HepG2 (cell line): ENCODE measurements around the gene DUS1L. TPM values are rescaled to one million over a fixed set of nuclear protein-coding genes. Genes with fewer than 3 reads are reported as not detected.

Source experiments
- ATAC-seq: fragments of 200-7000 bp; cut with Tn5 transposase; 3 replicates; pipeline ENCODE4 v1.9.1; 2020; ENCODE audit warnings: mild to moderate bottlenecking, moderate library complexity
- BruUV-seq: library from RNA; stranded (reverse); fragments of 400-500 nt; replicated peaks from 2 replicates; lab custom pipeline; 2021; lab: Mats Ljungman, UMichigan
- CTCF ChIA-PET: fragments of 300-600 bp; formaldehyde crosslinking; extraction: SDS; loops from one replicate; lab custom pipeline; 2021; ENCODE audit warnings: low total read pairs, inconsistent platforms, low intra/inter-chr PET ratio; lab: Yijun Ruan, JAX
- POLR2A ChIA-PET: fragments of 350-600 bp; sonication (Branson Sonifier 250); formaldehyde crosslinking; loops from one replicate; lab custom pipeline; 2020; ENCODE audit warnings: antibody characterized with exemption, inconsistent platforms; lab: Yijun Ruan, JAX
- DNase-seq: peaks from one replicate; pipeline ENCODE4 v3.0.0-alpha.2; 2015; ENCODE audit warnings: low spot score
- FAIRE-seq: peaks from 3 replicates; lab custom pipeline; 2011; peaks lifted over from hg19 to GRCh38; lab: Jason Lieb, UNC
- H2AFZ ChIP-seq: one replicate; pipeline ENCODE4 v1.6.1; 2011; ENCODE audit warnings: low read length, inconsistent platforms
- H3K27ac ChIP-seq: fragments of 300-600 bp; 3 replicates; pipeline ENCODE4 v1.8.0; 2011; ENCODE audit warnings: mixed run types, mild to moderate bottlenecking, mixed read lengths, low read length, inconsistent platforms; ENCODE audit not compliant: insufficient read depth; ENCODE audit errors: extremely low read length
- H3K27me3 ChIP-seq, 2 experiments: fragments of 200-600 bp in 1 of 2; 2 replicates in 1 of 2; 3 replicates in 1 of 2; pipeline versions ENCODE4 v1.6.0 to v1.8.0; 2011; ENCODE audit warnings: low read length in 2 of 2, mild to moderate bottlenecking in 2 of 2, moderate library complexity in 2 of 2, inconsistent platforms in 1 of 2; ENCODE audit not compliant: insufficient read depth in 2 of 2, control insufficient read depth in 1 of 2
- H3K36me3 ChIP-seq, 2 experiments: fragments of 200-600 bp in 1 of 2; replicated peaks in 1 of 2; 2 replicates in 1 of 2; 3 replicates in 1 of 2; pipeline versions ENCODE4 v1.5.1 to v1.8.0; 2011; ENCODE audit warnings: low read length in 2 of 2, inconsistent platforms in 1 of 2; ENCODE audit not compliant: insufficient read depth in 2 of 2, control insufficient read depth in 1 of 2
- H3K4me1 ChIP-seq: 2 replicates; pipeline ENCODE4 v1.5.1; 2012; ENCODE audit warnings: low read length, inconsistent platforms; ENCODE audit not compliant: insufficient read depth
- H3K4me2 ChIP-seq: 2 replicates; pipeline ENCODE4 v1.6.0; 2011; ENCODE audit warnings: low read depth, low read length, inconsistent platforms
- H3K4me3 ChIP-seq, 3 experiments: fragments of 200-600 bp in 1 of 3; sonication (generic), shearing (Covaris generic) in 1 of 3; replicated peaks in 1 of 3; 2 replicates each; pipeline ENCODE4 v1.5.1; 2011 to 2016; ENCODE audit warnings: low read length in 3 of 3, inconsistent platforms in 2 of 3, low read depth in 2 of 3, mild to moderate bottlenecking in 2 of 3, control low read depth in 1 of 3, mixed read lengths in 1 of 3; ENCODE audit not compliant: insufficient read depth in 1 of 3
- H3K79me2 ChIP-seq: one replicate; pipeline ENCODE4 v1.6.1; 2011; ENCODE audit warnings: low read length, inconsistent platforms; ENCODE audit not compliant: insufficient read depth
- H3K9ac ChIP-seq: 2 replicates; pipeline ENCODE4 v1.6.0; 2011; ENCODE audit warnings: mild to moderate bottlenecking, low read depth, low read length, inconsistent platforms; ENCODE audit not compliant: insufficient read depth
- H3K9me3 ChIP-seq: 2 replicates; pipeline ENCODE4 v1.5.1; 2012; ENCODE audit warnings: mild to moderate bottlenecking, low read length
- H4K20me1 ChIP-seq: 2 replicates; pipeline ENCODE4 v1.6.0; 2011; ENCODE audit warnings: inconsistent platforms, mild to moderate bottlenecking, low read length, moderate library complexity; ENCODE audit not compliant: insufficient read depth
- ATF7 ChIP-seq, 2 experiments: fragments of 450-650 bp in 1 of 2; sonication (generic) in 1 of 2; formaldehyde crosslinking in 1 of 2; IDR thresholded peaks; 2 replicates each; pipeline versions ENCODE4 v1.4.0 to v1.6.1; 2016 to 2020; ENCODE audit warnings: antibody characterized with exemption in 1 of 2, mild to moderate bottlenecking in 1 of 2, missing genetic modification reagents in 1 of 2
- BORCS8-MEF2B ChIP-seq: sonication (generic); formaldehyde crosslinking; IDR thresholded peaks from 2 replicates; pipeline ENCODE4 v1.8.0; 2022; ENCODE audit warnings: mild to moderate bottlenecking, missing genetic modification reagents
- FLYWCH1 ChIP-seq: sonication (generic); formaldehyde crosslinking; IDR thresholded peaks from 2 replicates; pipeline ENCODE4 v1.8.1; 2023; ENCODE audit warnings: mild to moderate bottlenecking, missing genetic modification reagents
- HNRNPL ChIP-seq: fragments of 200-400 bp; formaldehyde crosslinking; IDR thresholded peaks from 2 replicates; pipeline ENCODE4 v1.6.1; 2017; ENCODE audit warnings: mild to moderate bottlenecking, low read depth, low read length
- POLR2AphosphoS5 ChIP-seq: IDR thresholded peaks from 2 replicates; pipeline ENCODE4 v1.6.1; 2012; ENCODE audit warnings: low read depth, low read length
- RBFOX2 ChIP-seq: fragments of 200-400 bp; formaldehyde crosslinking; IDR thresholded peaks from 2 replicates; pipeline ENCODE4 v1.6.1; 2017; ENCODE audit warnings: low read depth, mild to moderate bottlenecking, low read length
- RBM22 ChIP-seq: fragments of 200-400 bp; formaldehyde crosslinking; optimal IDR thresholded peaks from 2 replicates; pipeline ENCODE3; 2017; ENCODE audit warnings: mild to moderate bottlenecking, low read length, moderate library complexity
- REL ChIP-seq: sonication (generic); formaldehyde crosslinking; conservative IDR thresholded peaks from 2 replicates; pipeline ENCODE4 v1.8.0; 2022; ENCODE audit warnings: mild to moderate bottlenecking, missing genetic modification reagents, moderate library complexity
- SMARCC2 ChIP-seq: fragments of 450-650 bp; IDR thresholded peaks from 2 replicates; pipeline ENCODE4 v1.6.1; 2017; ENCODE audit warnings: antibody characterized with exemption, mild to moderate bottlenecking
- SP5 ChIP-seq: IDR thresholded peaks from 2 replicates; pipeline ENCODE4 v1.6.1; 2016; ENCODE audit warnings: low read depth, borderline replicate concordance
- STAT6 ChIP-seq: sonication (generic); formaldehyde crosslinking; IDR thresholded peaks from 2 replicates; pipeline ENCODE4 v1.4.0; 2020; ENCODE audit warnings: missing genetic modification reagents, mild to moderate bottlenecking, borderline replicate concordance
- ZBTB3 ChIP-seq: sonication (generic); formaldehyde crosslinking; IDR thresholded peaks from 2 replicates; pipeline ENCODE4 v1.4.0; 2020; ENCODE audit warnings: low read depth, mild to moderate bottlenecking, moderate library complexity, missing genetic modification reagents, borderline replicate concordance
- ZBTB44 ChIP-seq: sonication (generic); formaldehyde crosslinking; IDR thresholded peaks from 2 replicates; pipeline ENCODE4 v1.4.0; 2020; ENCODE audit warnings: missing genetic modification reagents
- ZNF207 ChIP-seq: fragments of 450-650 bp; IDR thresholded peaks from 2 replicates; pipeline ENCODE4 v1.6.1; 2016; ENCODE audit warnings: antibody characterized with exemption, borderline replicate concordance
- ZNF44 ChIP-seq: sonication (generic); formaldehyde crosslinking; IDR thresholded peaks from 2 replicates; pipeline ENCODE4 v1.5.1; 2020; ENCODE audit warnings: mild to moderate bottlenecking, missing genetic modification reagents
- ZNF446 ChIP-seq: sonication (generic); formaldehyde crosslinking; IDR thresholded peaks from 2 replicates; pipeline ENCODE4 v1.5.0; 2020; ENCODE audit warnings: mild to moderate bottlenecking, missing genetic modification reagents
- ZNF563 ChIP-seq: sonication (generic); formaldehyde crosslinking; IDR thresholded peaks from 2 replicates; pipeline ENCODE4 v1.8.0; 2022; ENCODE audit warnings: mild to moderate bottlenecking, moderate library complexity, missing genetic modification reagents
- ZNF746 ChIP-seq: sonication (generic); formaldehyde crosslinking; IDR thresholded peaks from 2 replicates; pipeline ENCODE4 v1.8.0; 2022; ENCODE audit warnings: mild to moderate bottlenecking, missing genetic modification reagents
- ZSCAN25 ChIP-seq: sonication (generic); formaldehyde crosslinking; IDR thresholded peaks from 2 replicates; pipeline ENCODE4 v1.8.0; 2022; ENCODE audit warnings: mild to moderate bottlenecking, missing genetic modification reagents
- WGBS: methylation state at CpG from one replicate; pipeline ENCODE4 v1.1.6; 2017; ENCODE audit warnings: low lambda C conversion rate; 5-methylcytosine and 5-hydroxymethylcytosine counted together
- in situ Hi-C: cut with HindIII; loops from 2 replicates; pipeline ENCODE4 v1.10.0; 2017; ENCODE audit warnings: low pct_unique_long_range_greater_than_20kb; ENCODE audit not compliant: extremely low pct_ligation_motif_present
- intact Hi-C: fragments of 100-400 bp; cut with micrococcal nuclease; formaldehyde crosslinking; loops from one replicate; pipeline ENCODE4 v1.10.0; 2022; ENCODE audit not compliant: unreplicated experiment
- polyA plus RNA-seq, 8 experiments: library from polyadenylated mRNA; depleted of rRNA in 3 of 8; stranded (reverse) in 7 of 8; unstranded in 1 of 8; fragments of >200 nt; fragmentation: Illumina TruSeq in 4 of 8; extraction: Trizol in 4 of 8; gene quantifications; 2 replicates each; pipeline versions ENCODE4 v1.2.1 to v1.2.3, GENCODE V29; 2011 to 2016; ENCODE audit warnings: low read depth in 4 of 8, missing spikeins in 1 of 8, mixed read lengths in 1 of 8; ENCODE audit not compliant: insufficient read depth in 1 of 8
- total RNA-seq, 5 experiments: library from RNA; depleted of rRNA; stranded (reverse); fragments of >200 nt; fragmentation: Illumina TruSeq; extraction: Trizol; gene quantifications; 2 replicates each; pipeline ENCODE4 v1.2.3, GENCODE V29; 2016; ENCODE audit warnings: low read depth in 1 of 5

Gene DUS1L
- total and polyA plus RNA-seq, 2 of the 13 experiments (the other 11 are each of a cell fraction or from before 2014, with no cell fraction given): 81.0 to 109 TPM

- Histone ChIP-seq H3K9me3 (no peaks in the 10 kb centered on the region), H3K27ac (no peak overlapping the region), H2AFZ (no peak overlapping the region), H3K79me2 (peaks cover 28% of the 10 kb centered on the region), H3K9ac (no peak overlapping the region), H3K4me1 (peaks cover 4% of the 10 kb centered on the region), H3K27me3 (no peaks in the 10 kb centered on the region), H3K4me2 (no peak overlapping the region), H4K20me1 (peaks cover 76% of the 10 kb centered on the region), H3K4me3 (no peak overlapping the region), H3K36me3 (peaks cover 87 to 100% of the 10 kb centered on the region in 2 experiments)
- no TSS peak for BruUV-seq
- ChIA-PET POLR2A (interaction anchor here (1.8 to 2.5 kb wide), 2 partner anchors 10 to 18 kb away, joined by 4 to 7 read pairs; partner anchors contain the start of gene FASN), CTCF (no interaction called here)
- in situ Hi-C loops: no loop called here
- WGBS: 97% methylated on average over 37 of the region's 48 CpGs
- intact Hi-C loops: no loop called here
- DNase-seq (no peak), FAIRE-seq (no peak), ATAC-seq (no peak)
- TF ChIP-seq SP5: no peak
- no peak for TF ChIP-seq REL (CRISPR knock-in tag)
- TF ChIP-seq ZSCAN25: no peak
- TF ChIP-seq ZNF207: no peak
- 0 out of 2 replicates have a peak, but pooled peaks have one; percentile 17 for TF ChIP-seq BORCS8-MEF2B (CRISPR knock-in tag)
- no peak for TF ChIP-seq ZNF563 (CRISPR knock-in tag)
- peak; percentile 44 for TF ChIP-seq RBFOX2
- TF ChIP-seq ZBTB44: no peak
- TF ChIP-seq RBM22: peak; percentile 8
- TF ChIP-seq FLYWCH1: no peak
- TF ChIP-seq ZNF446: no peak; the same call in 1 of the 2 replicates
- no peak for TF ChIP-seq SMARCC2
- no peak for TF ChIP-seq ATF7 (IDR thresholded peaks at IDR 0.05)
- no peak for TF ChIP-seq ATF7 (CRISPR knock-in tag; IDR thresholded peaks at IDR 0.05)
- no peak for TF ChIP-seq ZBTB3
- TF ChIP-seq ZNF746: no peak
- TF ChIP-seq ZNF44 (CRISPR knock-in tag): no peak
- no peak for TF ChIP-seq STAT6
- 0 out of 2 replicates have a peak, but pooled peaks have one; percentile 29 for TF ChIP-seq POLR2AphosphoS5
- TF ChIP-seq HNRNPL: 0 out of 2 replicates have a peak, but pooled peaks have one; percentile 40
These were observed 22.6 kb upstream of the DUS1L start for GRCh38 chr17:82087961-82088837.
